Measurements from ENCODE around the gene TMTC2. TPM values are rescaled to one million over a fixed set of nuclear protein-coding genes. Genes with fewer than 3 reads are reported as not detected.

The TMTC2 gene
- total RNA-seq, 1 donor from 2014 or later = 3.6 TPM

- Mint-ChIP-seq H3K27ac (ENCODE audit: unreplicated experiment) (no peak overlapping the region), H3K9me3 (ENCODE audit: unreplicated experiment) (no peaks in the 10 kb centered on the region), H3K4me1 (ENCODE audit: unreplicated experiment) (peaks cover 4% of the 10 kb centered on the region), H3K4me3 (ENCODE audit: unreplicated experiment) (no peak overlapping the region), H3K36me3 (ENCODE audit: low read depth, unreplicated experiment) (no peaks in the 10 kb centered on the region), H3K27me3 (ENCODE audit: unreplicated experiment) (peaks cover 7% of the 10 kb centered on the region)
- DNase-seq (ENCODE audit: low spot score) = no peak
- no peak for TF ChIP-seq CTCF (IDR thresholded peaks at IDR 0.05; ENCODE audit: unreplicated experiment)
Observed at GRCh38 chr12:82688596-82688995, 1.9 kb downstream of the TMTC2 start.

- peaks cover 4% of the 10 kb centered on the region for H3K4me1 Mint-ChIP-seq (ENCODE audit: unreplicated experiment)
- H3K27ac Mint-ChIP-seq (ENCODE audit: unreplicated experiment) = no peak overlapping the region
- H3K9me3 Mint-ChIP-seq (ENCODE audit: unreplicated experiment) = no peaks in the 10 kb centered on the region
- no peak for DNase-seq (ENCODE audit: low spot score)
- H3K36me3 Mint-ChIP-seq (ENCODE audit: low read depth, unreplicated experiment) = no peaks in the 10 kb centered on the region
- H3K27me3 Mint-ChIP-seq (ENCODE audit: unreplicated experiment) = peaks cover 7% of the 10 kb centered on the region
- H3K4me3 Mint-ChIP-seq (ENCODE audit: unreplicated experiment) = no peak overlapping the region
- TF ChIP-seq CTCF (IDR thresholded peaks at IDR 0.05; ENCODE audit: unreplicated experiment) = no peak
Observed at GRCh38 chr12:82690006-82690405, 3.3 kb downstream of the TMTC2 start.

GRCh38 chr12:82691513-82691912 lies 4.8 kb downstream of the TMTC2 start:
- no peak overlapping the region for H3K4me3 Mint-ChIP-seq (ENCODE audit: unreplicated experiment)
- peaks cover 6% of the 10 kb centered on the region for H3K27me3 Mint-ChIP-seq (ENCODE audit: unreplicated experiment)
- no peak overlapping the region for H3K27ac Mint-ChIP-seq (ENCODE audit: unreplicated experiment)
- no peaks in the 10 kb centered on the region for H3K4me1 Mint-ChIP-seq (ENCODE audit: unreplicated experiment)
- H3K9me3 Mint-ChIP-seq (ENCODE audit: unreplicated experiment) = no peaks in the 10 kb centered on the region
- no peak for DNase-seq (ENCODE audit: low spot score)
- H3K36me3 Mint-ChIP-seq (ENCODE audit: low read depth, unreplicated experiment) = no peaks in the 10 kb centered on the region
- TF ChIP-seq CTCF (IDR thresholded peaks at IDR 0.05; ENCODE audit: unreplicated experiment) = no peak

- Mint-ChIP-seq H3K4me1 (ENCODE audit: unreplicated experiment) (no peaks in the 10 kb centered on the region), H3K27me3 (ENCODE audit: unreplicated experiment) (no peaks in the 10 kb centered on the region), H3K27ac (ENCODE audit: unreplicated experiment) (no peak overlapping the region), H3K36me3 (ENCODE audit: low read depth, unreplicated experiment) (no peaks in the 10 kb centered on the region), H3K4me3 (ENCODE audit: unreplicated experiment) (no peak overlapping the region), H3K9me3 (ENCODE audit: unreplicated experiment) (no peaks in the 10 kb centered on the region)
- no peak for TF ChIP-seq CTCF (IDR thresholded peaks at IDR 0.05; ENCODE audit: unreplicated experiment)
- no peak for DNase-seq (ENCODE audit: low spot score)
Observed at GRCh38 chr12:82694276-82694675, 7.6 kb downstream of the TMTC2 start.

- Mint-ChIP-seq H3K4me1 (ENCODE audit: unreplicated experiment) (no peaks in the 10 kb centered on the region), H3K4me3 (ENCODE audit: unreplicated experiment) (no peak overlapping the region), H3K27me3 (ENCODE audit: unreplicated experiment) (no peaks in the 10 kb centered on the region), H3K36me3 (ENCODE audit: low read depth, unreplicated experiment) (no peaks in the 10 kb centered on the region), H3K27ac (ENCODE audit: unreplicated experiment) (no peak overlapping the region), H3K9me3 (ENCODE audit: unreplicated experiment) (no peaks in the 10 kb centered on the region)
- TF ChIP-seq CTCF (IDR thresholded peaks at IDR 0.05; ENCODE audit: unreplicated experiment) = no peak
- no peak for DNase-seq (ENCODE audit: low spot score)
Observed at GRCh38 chr12:82694970-82695369, 8.3 kb downstream of the TMTC2 start.
